Peyer's patch (tissue), 4 donors: ENCODE measurements around the gene AP1S1.

Experiments used
- CTCF ChIP-seq, 6 experiments: fragments of 450-650 bp in 4 of 6; fragments of 200-600 bp in 2 of 6; sonication (generic) in 1 of 6; IDR thresholded peaks; one replicate each; pipeline ENCODE4 v1.5.1; 2017 to 2019; ENCODE audit warnings: antibody characterized with exemption in 6 of 6, mild to moderate bottlenecking in 3 of 6, moderate library complexity in 1 of 6
- POLR2A ChIP-seq, 2 donors: fragments of 450-650 bp; IDR thresholded peaks; one replicate each; pipeline ENCODE4 v1.5.1; 2017; ENCODE audit warnings: antibody characterized with exemption in 2 of 2, mild to moderate bottlenecking in 2 of 2, moderate library complexity in 2 of 2

GRCh38 chr7:101205901-101206664, 51.8 kb downstream of the AP1S1 start:
- no peak for TF ChIP-seq CTCF (IDR thresholded peaks at IDR 0.05)
- no peak for TF ChIP-seq POLR2A (IDR thresholded peaks at IDR 0.05)
